Fibroblast of the aortic adventitia (primary cell): ENCODE results near the gene PMEPA1. TPM values are rescaled to one million over a fixed set of nuclear protein-coding genes. Genes with fewer than 3 reads are reported as not detected.

Experiments used
- DNase-seq: peaks from one replicate; pipeline ENCODE4 v3.0.0-alpha.2; 2010; ENCODE audit warnings: low read depth
- H3K4me3 ChIP-seq: 2 replicates; pipeline ENCODE4 v1.5.1; 2011; ENCODE audit warnings: low read depth, mild to moderate bottlenecking, control low read depth, low read length, moderate library complexity
- total RNA-seq: library from RNA; depleted of rRNA; stranded (reverse); fragments of >200 nt; gene quantifications from 2 replicates; pipeline ENCODE4 v1.2.3, GENCODE V29; 2012; ENCODE audit warnings: low replicate concordance
- TF ChIP-seq, protein P1 (sequence below): IDR thresholded peaks from 2 replicates; pipeline ENCODE4 v1.5.1; 2011; ENCODE audit warnings: mild to moderate bottlenecking, low read length, control low read depth, inconsistent platforms; ENCODE audit not compliant: insufficient read depth

Gene PMEPA1
- total RNA-seq, 1 donor, result 1.4 TPM

GRCh38 chr20:57610261-57610952 lies 99.4 kb downstream of the PMEPA1 start:
- TF ChIP-seq, protein P1, sequence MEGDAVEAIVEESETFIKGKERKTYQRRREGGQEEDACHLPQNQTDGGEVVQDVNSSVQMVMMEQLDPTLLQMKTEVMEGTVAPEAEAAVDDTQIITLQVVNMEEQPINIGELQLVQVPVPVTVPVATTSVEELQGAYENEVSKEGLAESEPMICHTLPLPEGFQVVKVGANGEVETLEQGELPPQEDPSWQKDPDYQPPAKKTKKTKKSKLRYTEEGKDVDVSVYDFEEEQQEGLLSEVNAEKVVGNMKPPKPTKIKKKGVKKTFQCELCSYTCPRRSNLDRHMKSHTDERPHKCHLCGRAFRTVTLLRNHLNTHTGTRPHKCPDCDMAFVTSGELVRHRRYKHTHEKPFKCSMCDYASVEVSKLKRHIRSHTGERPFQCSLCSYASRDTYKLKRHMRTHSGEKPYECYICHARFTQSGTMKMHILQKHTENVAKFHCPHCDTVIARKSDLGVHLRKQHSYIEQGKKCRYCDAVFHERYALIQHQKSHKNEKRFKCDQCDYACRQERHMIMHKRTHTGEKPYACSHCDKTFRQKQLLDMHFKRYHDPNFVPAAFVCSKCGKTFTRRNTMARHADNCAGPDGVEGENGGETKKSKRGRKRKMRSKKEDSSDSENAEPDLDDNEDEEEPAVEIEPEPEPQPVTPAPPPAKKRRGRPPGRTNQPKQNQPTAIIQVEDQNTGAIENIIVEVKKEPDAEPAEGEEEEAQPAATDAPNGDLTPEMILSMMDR, result no peak
- no peak overlapping the region for H3K4me3 ChIP-seq
- no peak for DNase-seq

GRCh38 chr20:57609842-57610167 lies 100.0 kb downstream of the PMEPA1 start:
- DNase-seq, result no peak
- TF ChIP-seq, protein P1, result no peak
- H3K4me3 ChIP-seq, result no peak overlapping the region

DNA sequence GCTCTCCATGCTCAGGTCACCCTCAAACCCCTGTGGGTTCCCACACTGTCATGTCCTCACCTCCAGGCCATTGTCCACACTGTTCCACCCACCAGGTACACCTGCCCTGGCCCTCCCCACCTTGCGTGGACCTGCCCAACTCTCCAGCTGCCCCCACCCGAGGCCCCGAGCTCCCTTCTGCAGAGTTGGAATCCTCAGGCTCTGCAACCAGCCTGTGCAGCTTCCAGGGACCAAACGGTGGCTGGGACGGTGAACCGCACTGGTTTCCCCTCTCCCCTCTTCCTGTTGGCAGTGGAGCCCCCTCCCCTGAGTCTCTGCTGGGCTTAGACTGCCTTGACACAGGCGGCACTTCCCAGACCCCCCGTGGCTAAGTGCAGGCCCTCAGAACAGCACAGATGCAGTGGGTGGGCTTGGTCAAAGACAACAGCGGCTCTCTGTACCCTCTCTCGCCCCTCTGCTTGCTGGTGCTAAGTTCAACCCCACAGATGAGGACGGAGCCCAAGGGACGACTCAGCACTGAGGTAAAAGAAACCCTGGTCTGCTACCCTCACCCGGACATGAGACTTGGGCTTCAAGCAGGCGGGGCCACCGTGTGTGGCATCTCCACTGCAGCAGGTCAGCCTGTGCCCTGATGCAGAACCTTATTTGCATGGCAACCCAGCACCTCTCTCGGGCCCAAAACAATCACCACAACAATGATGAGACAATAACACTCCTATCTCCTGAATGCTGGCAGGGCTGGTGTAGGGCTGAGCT lies 100.6 kb downstream of the PMEPA1 start:
- DNase-seq, result no peak
- no peak overlapping the region for H3K4me3 ChIP-seq
- TF ChIP-seq, protein P1, result no peak

- TF ChIP-seq, protein P1, result no peak
- DNase-seq, result no peak
- no peak overlapping the region for H3K4me3 ChIP-seq
Observed at GRCh38 chr20:57608516-57608915, 101.3 kb downstream of the PMEPA1 start.

GRCh38 chr20:57605878-57606277 lies 103.9 kb downstream of the PMEPA1 start:
- TF ChIP-seq, protein P1, result no peak
- no peak overlapping the region for H3K4me3 ChIP-seq
- no peak for DNase-seq

- H3K4me3 ChIP-seq, result no peak overlapping the region
- TF ChIP-seq, protein P1, result no peak
- no peak for DNase-seq
Observed at GRCh38 chr20:57605045-57605444, 104.8 kb downstream of the PMEPA1 start.
